Astrocyte (in vitro differentiated cells and primary cell): Measurements from ENCODE around the gene POM121. TPM values are rescaled to one million over a fixed set of nuclear protein-coding genes. Genes with fewer than 3 reads are reported as not detected.

Experiments used
- total RNA-seq: library from RNA; stranded (reverse); gene quantifications from 2 replicates; pipeline ENCODE4 v1.2.1, GENCODE V29; 2021

The POM121 gene
- total RNA-seq, 1 donor from 2014 or later = 49.1 TPM

Other genes with a start within 250 kb of the POM121 start
- gene TYW1B, start 96.9 kb upstream of the POM121 start, total RNA-seq = 1.8 and 2.0 TPM in 2 replicates
- gene TRIM74, start 44.4 kb downstream of the POM121 start, total RNA-seq = 0.79 and 0.91 TPM in 2 replicates
- gene SPDYE8, start 104.7 kb downstream of the POM121 start, total RNA-seq = not detected in 2 replicates
- gene SPDYE11, start 132.8 kb downstream of the POM121 start, total RNA-seq = not detected in 2 replicates
- gene SPDYE9, start 160.9 kb downstream of the POM121 start, total RNA-seq = not detected in 2 replicates